Measurements from ENCODE around the gene URB1.
A peak's percentile ranks its signal among the peaks of the same experiment; 100 is the strongest.
"Not testable (repeated sequence)": the region's sequence is repeated elsewhere in the genome, so short reads cannot be mapped to it uniquely, and the experiment has no call there.

The URB1 gene

DNA sequence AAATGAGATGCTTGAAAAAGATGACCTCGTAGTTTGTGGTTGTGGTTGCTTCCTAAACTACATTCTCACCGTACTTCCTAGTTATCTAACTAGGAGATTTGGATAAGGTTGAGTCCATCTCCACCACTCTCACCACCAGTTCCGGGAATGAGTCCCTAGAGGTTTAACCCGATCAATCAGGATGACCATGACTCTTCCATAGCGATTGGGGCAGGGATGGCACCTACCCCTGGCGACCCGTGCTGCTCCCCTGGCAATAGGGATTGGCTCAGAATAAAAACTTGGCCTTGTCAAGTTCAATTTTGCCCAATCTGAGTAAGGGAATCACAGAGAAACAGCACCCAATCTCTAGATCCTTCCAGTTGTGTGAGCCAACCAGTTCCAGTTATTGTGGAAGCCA is 111.3 kb downstream of the URB1 start:
- no peak for DNase-seq

DNA sequence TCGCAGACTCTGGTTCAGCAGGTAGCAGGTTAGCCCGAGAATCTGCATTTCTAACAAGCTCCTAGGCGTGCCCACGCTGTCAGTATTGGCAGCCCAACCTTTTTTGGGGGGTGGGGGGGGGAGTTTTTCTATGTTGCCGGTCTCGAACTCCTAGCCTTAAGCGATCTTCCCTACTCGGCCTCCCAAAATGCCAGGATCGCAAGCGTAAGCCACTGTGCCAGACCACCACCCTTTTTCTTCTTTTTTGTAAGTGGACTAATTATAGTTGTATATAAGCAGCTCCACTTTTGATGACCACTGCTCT is 113.5 kb downstream of the URB1 start:
- DNase-seq = no peak

DNA sequence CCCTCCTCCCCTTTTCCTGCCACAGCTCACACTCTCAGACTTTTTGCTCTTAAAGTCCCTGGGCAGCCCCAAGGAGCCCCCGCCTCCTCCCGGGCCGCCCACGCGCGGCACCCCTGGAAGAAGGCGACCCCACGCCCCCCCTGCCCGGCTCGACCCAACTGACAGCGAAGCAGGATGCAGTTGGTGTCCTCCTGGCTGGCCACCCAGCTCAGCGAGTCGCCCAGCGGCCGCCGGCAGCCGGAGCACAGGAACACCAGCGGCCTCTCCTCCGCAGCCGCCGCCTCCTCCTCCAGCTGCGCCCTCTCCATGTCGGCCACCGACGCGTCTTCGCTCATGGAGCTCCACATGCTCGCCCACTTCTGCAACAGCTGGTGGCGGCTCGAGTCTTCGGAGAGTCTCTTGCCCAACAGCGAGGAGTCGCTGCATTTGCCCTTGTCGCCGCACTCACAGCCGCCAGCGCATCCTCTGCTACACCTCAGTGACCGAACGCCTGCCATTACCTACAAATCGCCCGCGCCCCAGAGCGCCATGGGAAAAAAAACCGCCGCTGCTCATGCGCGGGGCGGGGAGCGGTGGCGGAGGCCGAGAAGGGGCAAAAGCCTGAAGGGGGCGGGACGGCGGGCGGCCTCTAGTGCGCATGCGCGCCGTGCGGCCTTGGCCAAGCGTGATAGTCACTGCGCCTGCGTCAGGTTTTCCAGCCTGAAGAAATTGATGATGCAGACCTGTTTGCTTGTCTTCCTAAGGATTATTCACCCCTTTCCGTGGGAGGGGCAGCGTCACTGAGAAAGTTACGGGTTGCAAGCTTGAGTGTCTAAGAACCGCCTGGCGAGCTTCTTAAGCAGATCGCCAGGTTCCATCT is 114.1 kb downstream of the URB1 start, which contains the start of gene MIS18A:
Gene MIS18A (minus strand): TSS at position 532 of the 859 bp plus-strand sequence. CDS start 35 bp downstream, at position 497.
- peak; percentile 98 for DNase-seq

DNA sequence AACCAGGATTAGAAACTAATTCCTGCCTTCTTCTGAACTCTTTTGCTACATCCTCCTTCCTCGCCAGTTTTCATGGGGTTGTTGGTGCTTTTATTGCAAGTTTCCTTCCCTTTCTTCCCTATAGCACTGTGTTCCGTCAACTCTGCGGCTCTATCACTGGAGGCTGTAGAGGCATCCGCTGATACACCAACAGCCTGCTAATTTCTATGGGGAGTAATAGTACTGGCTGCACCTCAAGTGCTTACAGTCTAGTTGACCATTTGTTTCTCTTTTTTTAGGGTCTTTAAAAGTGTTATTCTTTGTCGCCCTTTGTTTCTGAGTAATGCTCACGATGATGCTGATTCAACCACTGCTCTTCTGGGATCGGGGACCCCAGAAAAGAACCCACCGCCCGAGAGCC is 114.7 kb downstream of the URB1 start:
- DNase-seq = no peak

DNA sequence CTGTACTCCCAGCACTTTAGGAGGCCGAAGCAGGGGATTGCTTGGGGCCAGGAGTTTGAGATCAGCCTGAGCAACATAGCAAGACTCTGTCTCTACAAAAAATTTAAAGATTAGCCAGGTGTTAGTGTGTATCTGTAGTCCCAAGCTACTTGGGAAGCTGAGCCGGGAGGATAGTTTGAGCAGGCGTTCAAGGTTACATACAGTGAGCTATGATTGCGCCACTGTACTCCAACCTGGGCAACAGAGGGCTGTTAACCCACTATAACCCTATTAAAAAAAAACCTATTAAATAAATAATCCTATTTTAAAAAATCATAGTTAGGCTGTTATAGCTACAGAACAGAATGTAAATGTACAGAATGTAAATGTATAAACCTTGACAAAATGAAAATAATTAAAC is 116.1 kb downstream of the URB1 start:
- no peak for DNase-seq

DNA sequence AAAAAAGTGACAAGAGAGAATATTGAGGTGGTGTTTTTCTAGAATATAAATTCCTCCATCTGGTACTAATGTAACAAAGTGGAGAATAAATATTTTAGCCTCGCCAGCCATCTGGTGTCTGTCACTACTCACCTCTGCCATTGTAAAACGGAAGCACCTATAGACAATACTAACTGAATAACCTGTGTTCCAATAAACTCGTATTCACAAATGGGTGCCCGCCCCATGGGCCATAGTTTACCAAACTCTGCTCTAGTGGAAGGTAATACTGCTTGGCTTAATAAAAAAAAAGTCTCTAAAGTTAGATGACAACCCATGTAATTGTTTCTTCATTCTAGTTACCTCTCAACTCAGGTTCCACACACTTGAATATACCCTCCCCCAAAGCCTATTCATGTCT is 122.1 kb downstream of the URB1 start:
- DNase-seq = no peak

DNA sequence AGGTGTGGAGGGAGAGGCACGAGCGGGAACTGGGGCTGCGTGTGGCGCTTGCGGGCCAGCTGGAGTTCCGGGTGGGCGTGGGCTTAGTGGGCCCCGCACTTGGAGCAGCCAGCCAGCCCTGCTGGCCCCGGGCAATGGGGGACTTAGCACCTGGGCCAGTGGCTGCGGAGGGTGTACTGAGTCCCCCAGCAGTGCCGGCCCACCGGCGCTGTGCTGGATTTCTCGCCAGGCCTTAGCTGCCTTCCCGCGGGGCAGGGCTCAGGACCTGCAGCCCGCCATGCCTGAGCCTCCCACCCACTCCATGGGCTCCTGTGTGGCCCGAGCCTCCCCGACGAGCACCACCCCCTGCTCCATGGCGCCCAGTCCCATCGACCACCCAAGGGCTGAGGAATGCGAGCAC is 127.5 kb downstream of the URB1 start:
- not testable (repeated sequence) for DNase-seq

DNA sequence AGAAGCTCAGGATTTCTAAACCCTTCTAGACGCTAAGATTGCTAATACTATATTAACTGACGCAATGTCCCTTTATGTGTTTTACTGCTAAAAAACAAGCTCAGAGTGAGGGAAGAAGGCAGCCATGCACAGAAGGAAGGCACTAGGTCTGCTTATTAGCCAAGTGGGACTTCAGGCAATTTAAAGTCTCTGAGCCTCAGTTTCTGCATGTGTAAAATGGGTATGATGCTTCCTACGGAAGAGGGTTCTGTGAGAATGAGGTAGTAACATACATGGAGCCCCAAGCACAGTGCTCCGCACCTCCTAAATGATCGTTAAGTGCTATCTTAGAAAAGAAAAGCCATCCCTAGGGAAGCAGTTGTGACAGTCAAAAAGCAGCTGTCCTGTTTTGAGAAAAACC is 130.9 kb downstream of the URB1 start:
- no peak for DNase-seq
